Neural progenitor cell (in vitro differentiated cells): ENCODE results near the gene ZNF189.

Source experiments
- CTCF ChIP-seq: fragments of 200-600 bp; sonication (generic); IDR thresholded peaks from 2 replicates; pipeline ENCODE4 v1.5.1; 2017; ENCODE audit warnings: antibody characterized with exemption, mild to moderate bottlenecking
- EZH2 ChIP-seq: fragments of 200-600 bp; sonication (generic); IDR thresholded peaks from 2 replicates; pipeline ENCODE4 v1.6.1; 2017; ENCODE audit warnings: antibody characterized with exemption, mild to moderate bottlenecking, moderate library complexity
- EZH2phosphoT487 ChIP-seq: fragments of 200-600 bp; sonication (generic); IDR thresholded peaks from 2 replicates; pipeline ENCODE4 v1.6.1; 2017; ENCODE audit warnings: antibody characterized with exemption

- TF ChIP-seq EZH2: no peak
- TF ChIP-seq CTCF: no peak
- no peak for TF ChIP-seq EZH2phosphoT487
Measured at GRCh38 chr9:101369884-101370531, 28.6 kb upstream of the ZNF189 start.
